NT2/D1 (cell line): ENCODE data around the gene SMIM13.

Experiments used
- DNase-seq: peaks from one replicate; pipeline ENCODE4 v3.0.0-alpha.2; 2011; ENCODE audit warnings: low read depth, low spot score
- H3K27me3 ChIP-seq: 2 replicates; pipeline ENCODE4 v1.6.0; 2011; ENCODE audit warnings: mild to moderate bottlenecking; ENCODE audit not compliant: insufficient read length, insufficient read depth
- H3K36me3 ChIP-seq: 2 replicates; pipeline ENCODE4 v1.6.1; 2011; ENCODE audit warnings: mild to moderate bottlenecking, low read length, mixed read lengths; ENCODE audit not compliant: insufficient read depth, insufficient read length
- H3K4me1 ChIP-seq: 2 replicates; pipeline ENCODE4 v1.5.1; 2011; ENCODE audit not compliant: insufficient read depth, insufficient read length
- H3K4me3 ChIP-seq: 2 replicates; pipeline ENCODE4 v1.5.1; 2011; ENCODE audit warnings: low read depth; ENCODE audit not compliant: insufficient read length
- H3K9ac ChIP-seq: 2 replicates; pipeline ENCODE4 v1.6.0; 2011; ENCODE audit warnings: low read depth; ENCODE audit not compliant: insufficient read length
- H3K9me3 ChIP-seq: 2 replicates; pipeline ENCODE4 v1.5.1; 2011; ENCODE audit warnings: mild to moderate bottlenecking, low read length; ENCODE audit not compliant: insufficient read depth
- SUZ12 ChIP-seq: IDR thresholded peaks from 2 replicates; pipeline ENCODE4 v1.6.1; 2011; ENCODE audit not compliant: insufficient read length, insufficient read depth; ENCODE audit errors: extremely low read depth
- YY1 ChIP-seq: IDR thresholded peaks from 2 replicates; pipeline ENCODE4 v1.6.1; 2011; ENCODE audit not compliant: insufficient read length, insufficient read depth
- ZNF274 ChIP-seq: IDR thresholded peaks from 2 replicates; pipeline ENCODE4 v1.6.1; 2011; ENCODE audit warnings: mild to moderate bottlenecking, low read depth, low read length

SMIM13 gene

GRCh38 chr6:11161031-11161956, 67.7 kb downstream of the SMIM13 start:
- Histone ChIP-seq H3K9ac (no peak overlapping the region), H3K4me1 (no peaks in the 10 kb centered on the region), H3K27me3 (no peaks in the 10 kb centered on the region), H3K36me3 (no peaks in the 10 kb centered on the region), H3K4me3 (no peak overlapping the region), H3K9me3 (peaks cover 5% of the 10 kb centered on the region)
- TF ChIP-seq SUZ12 (no peak), YY1 (no peak), ZNF274 (no peak)
- no peak for DNase-seq

GRCh38 chr6:11162262-11162661, 68.6 kb downstream of the SMIM13 start:
- no peak for TF ChIP-seq ZNF274
- TF ChIP-seq SUZ12, result no peak
- TF ChIP-seq YY1, result no peak
- no peak for DNase-seq
- Histone ChIP-seq H3K36me3 (no peaks in the 10 kb centered on the region), H3K9me3 (peaks cover 2% of the 10 kb centered on the region), H3K4me3 (no peak overlapping the region), H3K9ac (no peak overlapping the region), H3K27me3 (no peaks in the 10 kb centered on the region), H3K4me1 (no peaks in the 10 kb centered on the region)

GRCh38 chr6:11163932-11164331, 70.3 kb downstream of the SMIM13 start:
- no peak overlapping the region for H3K9ac ChIP-seq

GRCh38 chr6:11164717-11165646, 71.3 kb downstream of the SMIM13 start:
- TF ChIP-seq YY1, result no peak
- no peak for TF ChIP-seq ZNF274
- no peak for TF ChIP-seq SUZ12
- Histone ChIP-seq H3K9me3 (no peaks in the 10 kb centered on the region), H3K4me3 (no peak overlapping the region), H3K4me1 (no peaks in the 10 kb centered on the region), H3K36me3 (no peaks in the 10 kb centered on the region), H3K27me3 (no peaks in the 10 kb centered on the region), H3K9ac (no peak overlapping the region)
- DNase-seq, result no peak

More at GRCh38 chr6:11163932-11164331, 70.3 kb downstream of the SMIM13 start:
- no peaks in the 10 kb centered on the region for H3K4me1 ChIP-seq
- DNase-seq, result no peak
- no peaks in the 10 kb centered on the region for H3K36me3 ChIP-seq
- no peak overlapping the region for H3K4me3 ChIP-seq
- H3K9me3 ChIP-seq, result no peaks in the 10 kb centered on the region
- H3K27me3 ChIP-seq, result no peaks in the 10 kb centered on the region
- no peak for TF ChIP-seq SUZ12
- TF ChIP-seq YY1, result no peak
- TF ChIP-seq ZNF274, result no peak

- H3K27me3 ChIP-seq, result no peaks in the 10 kb centered on the region
- H3K4me1 ChIP-seq, result no peaks in the 10 kb centered on the region
- H3K9ac ChIP-seq, result no peak overlapping the region
- no peak for DNase-seq
- no peaks in the 10 kb centered on the region for H3K36me3 ChIP-seq
- no peak overlapping the region for H3K4me3 ChIP-seq
- TF ChIP-seq ZNF274 (no peak), YY1 (no peak), SUZ12 (no peak)
- H3K9me3 ChIP-seq, result no peaks in the 10 kb centered on the region; the same call in 1 of the 2 replicates
These were observed 73.3 kb downstream of the SMIM13 start for GRCh38 chr6:11166948-11167347.

GRCh38 chr6:11168091-11168635, 74.5 kb downstream of the SMIM13 start:
- no peaks in the 10 kb centered on the region; the same call in 1 of the 2 replicates for H3K9me3 ChIP-seq
- no peak for TF ChIP-seq YY1
- no peak for TF ChIP-seq SUZ12
- TF ChIP-seq ZNF274, result no peak
- H3K36me3 ChIP-seq, result no peaks in the 10 kb centered on the region
- H3K9ac ChIP-seq, result no peak overlapping the region
- DNase-seq, result no peak
- H3K4me3 ChIP-seq, result no peak overlapping the region
- no peaks in the 10 kb centered on the region for H3K27me3 ChIP-seq
- H3K4me1 ChIP-seq, result peaks cover 4% of the 10 kb centered on the region

- TF ChIP-seq ZNF274 (no peak), SUZ12 (no peak), YY1 (no peak)
- H3K4me1 ChIP-seq, result peaks cover 4% of the 10 kb centered on the region
- H3K36me3 ChIP-seq, result no peaks in the 10 kb centered on the region
These were observed 78.3 kb downstream of the SMIM13 start for GRCh38 chr6:11171952-11172351.

More at GRCh38 chr6:11171952-11172351, 78.3 kb downstream of the SMIM13 start:
- H3K9me3 ChIP-seq, result no peaks in the 10 kb centered on the region; the same call in 1 of the 2 replicates
- no peak for DNase-seq
- no peaks in the 10 kb centered on the region for H3K27me3 ChIP-seq
- no peak overlapping the region for H3K9ac ChIP-seq
- H3K4me3 ChIP-seq, result no peak overlapping the region
